PC-9 (cell line): ENCODE data around the gene IFIT2. TPM values are rescaled to one million over a fixed set of nuclear protein-coding genes. Genes with fewer than 3 reads are reported as not detected.
"Not testable (repeated sequence)": the region's sequence is repeated elsewhere in the genome, so short reads cannot be mapped to it uniquely, and the experiment has no call there.

Experiments used
- Bru-seq: library from RNA; stranded (reverse); fragments of 400-500 nt; gene quantifications from one replicate; lab custom pipeline; 2021; lab: Mats Ljungman, UMichigan
- BruChase-seq, 2 experiments: library from RNA; stranded (reverse); fragments of 400-500 nt; gene quantifications; one replicate each; lab custom pipeline; 2021; lab: Mats Ljungman, UMichigan
- BruUV-seq: library from RNA; stranded (reverse); fragments of 400-500 nt; replicated peaks from 2 replicates; lab custom pipeline; 2021; lab: Mats Ljungman, UMichigan
- CTCF ChIA-PET: fragments of 300-600 bp; sonication (Branson Sonifier 250); formaldehyde crosslinking; loops from one replicate; lab custom pipeline; 2022; ENCODE audit warnings: antibody characterized with exemption; lab: Charles Lee
- POLR2A ChIA-PET: fragments of 300-600 bp; sonication (Branson Sonifier 250); formaldehyde crosslinking; loops from one replicate; lab custom pipeline; 2022; ENCODE audit warnings: antibody characterized with exemption; ENCODE audit not compliant: unreplicated experiment; lab: Charles Lee
- DNase-seq, 2 experiments: peaks; one replicate each; pipeline versions ENCODE4 v3.0.0 to v3.0.0-alpha.2; 2015 to 2022; ENCODE audit warnings: mixed read lengths in 1 of 2
- H2AFZ ChIP-seq: fragments of 200-600 bp; sonication (generic); 2 replicates; pipeline ENCODE4 v1.8.1; 2017; ENCODE audit warnings: antibody characterized with exemption
- H3F3A ChIP-seq: fragments of 200-600 bp; sonication (generic); 2 replicates; pipeline ENCODE4 v1.8.1; 2017; ENCODE audit warnings: antibody characterized with exemption, mild to moderate bottlenecking, low read depth; ENCODE audit not compliant: insufficient read depth
- H3K27ac ChIP-seq: fragments of 200-600 bp; sonication (generic); 2 replicates; pipeline ENCODE4 v1.6.1; 2016; ENCODE audit warnings: mixed run types
- H3K27me3 ChIP-seq: fragments of 200-600 bp; sonication (generic); 2 replicates; pipeline ENCODE4 v1.6.1; 2016; ENCODE audit warnings: low read depth, mixed run types; ENCODE audit not compliant: insufficient read depth
- H3K36me3 ChIP-seq: fragments of 200-600 bp; sonication (generic); 2 replicates; pipeline ENCODE4 v1.6.1; 2016; ENCODE audit warnings: low read depth, mixed run types
- H3K4me1 ChIP-seq: fragments of 200-600 bp; sonication (generic); replicated peaks from 2 replicates; pipeline ENCODE4 v1.6.1; 2016; ENCODE audit warnings: mixed run types; ENCODE audit not compliant: insufficient read depth
- H3K4me2 ChIP-seq: fragments of 200-600 bp; sonication (generic); 2 replicates; pipeline ENCODE4 v1.6.1; 2017; ENCODE audit warnings: mixed run types
- H3K4me3 ChIP-seq: fragments of 200-600 bp; sonication (generic); 2 replicates; pipeline ENCODE4 v1.6.1; 2016; ENCODE audit warnings: mixed run types
- H3K79me2 ChIP-seq: fragments of 200-600 bp; sonication (generic); 2 replicates; pipeline ENCODE4 v1.6.1; 2017; ENCODE audit warnings: low read depth, mixed run types
- H3K9me2 ChIP-seq: fragments of 200-600 bp; sonication (generic); 2 replicates; pipeline ENCODE4 v1.8.1; 2017; ENCODE audit warnings: mild to moderate bottlenecking; ENCODE audit not compliant: insufficient read depth
- H3K9me3 ChIP-seq: fragments of 200-600 bp; sonication (generic); 2 replicates; pipeline ENCODE4 v1.8.1; 2016; ENCODE audit warnings: low read depth; ENCODE audit not compliant: insufficient read depth
- H4K20me1 ChIP-seq: fragments of 200-600 bp; sonication (generic); 2 replicates; pipeline ENCODE4 v1.8.1; 2017; ENCODE audit not compliant: insufficient read depth
- EZH2 ChIP-seq: fragments of 200-600 bp; sonication (generic); IDR thresholded peaks from 2 replicates; pipeline ENCODE4 v1.8.0; 2017; ENCODE audit warnings: antibody characterized with exemption, low read depth
- intact Hi-C: fragments of 100-400 bp; cut with micrococcal nuclease; formaldehyde crosslinking; loops from one replicate; pipeline ENCODE4 v1.10.0; 2022; ENCODE audit not compliant: unreplicated experiment
- long read RNA-seq: library from polyadenylated mRNA; stranded (forward); transcript quantifications from one replicate; pipeline ENCODE4 v2.0.0, GENCODE V29; 2022
- total RNA-seq: library from RNA; stranded (reverse); gene quantifications from 2 replicates; pipeline ENCODE4 v1.2.3, GENCODE V29; 2021
- TF ChIP-seq, protein P1 (sequence below): fragments of 200-600 bp; sonication (generic); conservative IDR thresholded peaks from 2 replicates; pipeline ENCODE4 v1.6.1; 2017; ENCODE audit warnings: mixed run types, antibody characterized with exemption, mild to moderate bottlenecking, moderate library complexity

Gene IFIT2, protein sequence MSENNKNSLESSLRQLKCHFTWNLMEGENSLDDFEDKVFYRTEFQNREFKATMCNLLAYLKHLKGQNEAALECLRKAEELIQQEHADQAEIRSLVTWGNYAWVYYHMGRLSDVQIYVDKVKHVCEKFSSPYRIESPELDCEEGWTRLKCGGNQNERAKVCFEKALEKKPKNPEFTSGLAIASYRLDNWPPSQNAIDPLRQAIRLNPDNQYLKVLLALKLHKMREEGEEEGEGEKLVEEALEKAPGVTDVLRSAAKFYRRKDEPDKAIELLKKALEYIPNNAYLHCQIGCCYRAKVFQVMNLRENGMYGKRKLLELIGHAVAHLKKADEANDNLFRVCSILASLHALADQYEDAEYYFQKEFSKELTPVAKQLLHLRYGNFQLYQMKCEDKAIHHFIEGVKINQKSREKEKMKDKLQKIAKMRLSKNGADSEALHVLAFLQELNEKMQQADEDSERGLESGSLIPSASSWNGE
- 3.6 and 4.4 TPM in 2 replicates for total RNA-seq
- percentile 42 among the genes with signal in this experiment for Bru-seq, nascent RNA
- BruChase-seq, experiment 1, labeled RNA remaining after a 2-hour chase = percentile 66 among the genes with signal in this experiment
- percentile 43 among the genes with signal in this experiment for BruChase-seq, experiment 2, labeled RNA remaining after a 6-hour chase
- long read RNA-seq, transcript IFIT2-201 (2 exons, 3,489 nt) = major isoform, 26 of 27 reads
- long read RNA-seq, partial matches to known transcripts = 0 of 27 reads
- long read RNA-seq, other reads (novel, unspliced or antisense) = 1 of 27 reads

DNA sequence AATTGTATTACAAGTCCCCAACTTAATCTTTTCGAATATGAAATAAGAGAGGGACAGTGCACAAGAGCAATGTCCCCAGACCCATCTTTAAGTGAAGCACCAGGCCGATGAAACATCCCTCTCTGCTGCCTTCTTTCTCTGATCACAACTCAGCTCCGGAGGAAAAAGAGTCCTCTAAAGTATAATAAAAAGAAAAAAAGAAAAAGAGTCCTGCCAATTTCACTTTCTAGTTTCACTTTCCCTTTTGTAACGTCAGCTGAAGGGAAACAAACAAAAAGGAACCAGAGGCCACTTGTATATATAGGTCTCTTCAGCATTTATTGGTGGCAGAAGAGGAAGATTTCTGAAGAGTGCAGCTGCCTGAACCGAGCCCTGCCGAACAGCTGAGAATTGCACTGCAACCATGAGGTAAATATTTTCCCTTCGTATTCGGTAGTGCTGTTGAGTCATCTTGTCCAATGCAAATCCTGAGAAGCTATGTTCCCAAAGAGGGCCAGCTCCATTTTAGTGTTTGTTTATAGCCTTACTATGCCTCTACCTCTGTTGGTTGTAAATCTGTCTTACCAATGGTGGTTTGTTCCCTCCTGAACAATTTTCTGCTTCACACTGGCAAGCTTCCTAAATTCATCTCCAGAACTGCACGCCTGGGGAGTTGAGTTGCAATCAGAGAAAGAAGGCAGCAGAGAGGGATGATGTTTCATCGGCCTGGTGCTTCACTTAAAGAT lies at the start of gene IFIT2:
TSS of gene IFIT2 (plus strand) at position 326 of the 725 bp plus-strand sequence. CDS start at position 404, 78 bp downstream.
- Histone ChIP-seq H3K4me2 (peak within 1 kb of the TSS; percentile 77), H3K79me2 (no peaks in the 10 kb centered on the region), H3K9me3 (no peaks in the 10 kb centered on the region; the same call in 1 of the 2 replicates), H4K20me1 (no peaks in the 10 kb centered on the region), H3K9me2 (no peaks in the 10 kb centered on the region), H3F3A (peaks cover 12% of the 10 kb centered on the region; the same call in 1 of the 2 replicates), H3K4me1 (peaks cover 37% of the 10 kb centered on the region), H3K4me3 (peak within 1 kb of the TSS; percentile 59), H2AFZ (peak within 1 kb of the TSS; percentile 79), H3K27me3 (no peaks in the 10 kb centered on the region), H3K27ac (peak within 1 kb of the TSS; percentile 89), H3K36me3 (peaks cover 6% of the 10 kb centered on the region; the same call in 1 of the 2 replicates)
- BruUV-seq = TSS peak; percentile 62
- TF ChIP-seq, protein P1, sequence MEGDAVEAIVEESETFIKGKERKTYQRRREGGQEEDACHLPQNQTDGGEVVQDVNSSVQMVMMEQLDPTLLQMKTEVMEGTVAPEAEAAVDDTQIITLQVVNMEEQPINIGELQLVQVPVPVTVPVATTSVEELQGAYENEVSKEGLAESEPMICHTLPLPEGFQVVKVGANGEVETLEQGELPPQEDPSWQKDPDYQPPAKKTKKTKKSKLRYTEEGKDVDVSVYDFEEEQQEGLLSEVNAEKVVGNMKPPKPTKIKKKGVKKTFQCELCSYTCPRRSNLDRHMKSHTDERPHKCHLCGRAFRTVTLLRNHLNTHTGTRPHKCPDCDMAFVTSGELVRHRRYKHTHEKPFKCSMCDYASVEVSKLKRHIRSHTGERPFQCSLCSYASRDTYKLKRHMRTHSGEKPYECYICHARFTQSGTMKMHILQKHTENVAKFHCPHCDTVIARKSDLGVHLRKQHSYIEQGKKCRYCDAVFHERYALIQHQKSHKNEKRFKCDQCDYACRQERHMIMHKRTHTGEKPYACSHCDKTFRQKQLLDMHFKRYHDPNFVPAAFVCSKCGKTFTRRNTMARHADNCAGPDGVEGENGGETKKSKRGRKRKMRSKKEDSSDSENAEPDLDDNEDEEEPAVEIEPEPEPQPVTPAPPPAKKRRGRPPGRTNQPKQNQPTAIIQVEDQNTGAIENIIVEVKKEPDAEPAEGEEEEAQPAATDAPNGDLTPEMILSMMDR = no peak
- TF ChIP-seq EZH2 = no peak
- POLR2A ChIA-PET = interaction anchor here (0.5 to 0.7 kb wide), 4 partner anchors 23 to 384 kb away, joined by 3 to 4 read pairs (median 4); partner anchors contain the start of gene IFIT3
- CTCF ChIA-PET = interaction anchor here (0.7 kb wide), 1 partner anchor 115 kb away, joined by 9 read pairs; no protein-coding TSS in a partner anchor
- peak in 1 of 2 experiments; percentile 65 for DNase-seq
- intact Hi-C loops = no loop called here

DNA sequence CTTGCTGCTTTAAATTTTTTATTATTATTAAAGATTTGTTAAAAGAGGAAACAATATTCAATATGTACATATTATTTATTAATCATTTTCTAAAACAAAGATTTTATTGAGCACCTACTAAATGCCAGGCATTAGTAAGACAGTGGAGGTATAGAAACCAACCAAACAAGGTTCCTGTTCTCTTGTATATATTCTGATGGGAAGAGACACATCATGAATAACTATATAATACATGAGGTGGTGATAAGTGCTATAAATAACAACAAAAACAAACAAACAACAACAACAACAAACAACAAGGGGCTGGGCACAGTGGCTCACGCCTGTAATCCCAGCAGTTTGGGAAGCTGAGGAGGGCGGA lies 49.6 kb upstream of the IFIT2 start:
- Histone ChIP-seq H3K27me3 (no peaks in the 10 kb centered on the region), H3K27ac (no peak overlapping the region), H3K9me3 (no peaks in the 10 kb centered on the region), H2AFZ (no peak overlapping the region), H4K20me1 (no peaks in the 10 kb centered on the region), H3K9me2 (no peaks in the 10 kb centered on the region), H3K36me3 (no peaks in the 10 kb centered on the region), H3K4me3 (no peak overlapping the region; the same call in 1 of the 2 replicates), H3K79me2 (peaks cover 19% of the 10 kb centered on the region), H3F3A (no peaks in the 10 kb centered on the region), H3K4me1 (peaks cover 10% of the 10 kb centered on the region; the same call in 1 of the 2 replicates), H3K4me2 (peak overlapping the region; percentile 92)
- DNase-seq = no peak
- CTCF ChIA-PET = interaction anchor here (0.6 to 0.7 kb wide), 2 partner anchors 300 to 669 kb away, joined by 3 to 8 read pairs; no protein-coding TSS in a partner anchor
- no peak for TF ChIP-seq EZH2
- TF ChIP-seq, protein P1 = no peak
- POLR2A ChIA-PET = interaction anchor here (0.7 kb wide), 1 partner anchor 180 kb away, joined by 8 read pairs; no protein-coding TSS in a partner anchor
- intact Hi-C loops = no loop called here
- no TSS peak for BruUV-seq

DNA sequence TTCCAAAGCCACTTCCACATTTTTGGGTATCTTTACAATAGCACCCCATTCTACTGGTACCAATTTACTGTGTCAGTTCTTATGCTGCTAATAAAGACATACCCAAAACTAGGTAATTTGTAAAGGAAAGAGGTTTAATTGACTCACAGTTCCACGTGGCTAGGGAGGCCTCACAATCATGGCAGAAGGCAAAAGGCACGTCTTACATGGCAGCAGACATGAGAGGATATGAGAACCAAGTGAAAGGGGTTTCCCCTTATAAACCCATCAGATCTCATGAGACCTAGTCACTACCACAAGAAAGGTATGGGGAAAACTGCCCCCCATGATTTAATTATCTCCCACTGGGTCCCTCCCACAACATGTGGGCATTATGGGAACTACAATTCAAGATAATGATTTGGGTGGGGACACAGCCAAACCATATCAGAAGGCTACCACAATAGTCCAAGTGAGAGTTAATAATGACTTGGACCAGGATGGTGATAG lies 46.7 kb upstream of the IFIT2 start:
- H2AFZ ChIP-seq, CTCF ChIA-PET, H3K4me2 ChIP-seq, H3K27me3 ChIP-seq, H3K36me3 ChIP-seq, intact Hi-C loops, H4K20me1 ChIP-seq, BruUV-seq, H3K9me2 ChIP-seq, DNase-seq, H3K27ac ChIP-seq, H3K4me3 ChIP-seq, POLR2A ChIA-PET, H3F3A ChIP-seq, H3K9me3 ChIP-seq: not testable (repeated sequence)
- H3K79me2 ChIP-seq = peaks cover 14% of the 10 kb centered on the region
- H3K4me1 ChIP-seq = peaks cover 10% of the 10 kb centered on the region; the same call in 1 of the 2 replicates
